ENCODE results near the gene FUNDC2.

FUNDC2 gene

DNA sequence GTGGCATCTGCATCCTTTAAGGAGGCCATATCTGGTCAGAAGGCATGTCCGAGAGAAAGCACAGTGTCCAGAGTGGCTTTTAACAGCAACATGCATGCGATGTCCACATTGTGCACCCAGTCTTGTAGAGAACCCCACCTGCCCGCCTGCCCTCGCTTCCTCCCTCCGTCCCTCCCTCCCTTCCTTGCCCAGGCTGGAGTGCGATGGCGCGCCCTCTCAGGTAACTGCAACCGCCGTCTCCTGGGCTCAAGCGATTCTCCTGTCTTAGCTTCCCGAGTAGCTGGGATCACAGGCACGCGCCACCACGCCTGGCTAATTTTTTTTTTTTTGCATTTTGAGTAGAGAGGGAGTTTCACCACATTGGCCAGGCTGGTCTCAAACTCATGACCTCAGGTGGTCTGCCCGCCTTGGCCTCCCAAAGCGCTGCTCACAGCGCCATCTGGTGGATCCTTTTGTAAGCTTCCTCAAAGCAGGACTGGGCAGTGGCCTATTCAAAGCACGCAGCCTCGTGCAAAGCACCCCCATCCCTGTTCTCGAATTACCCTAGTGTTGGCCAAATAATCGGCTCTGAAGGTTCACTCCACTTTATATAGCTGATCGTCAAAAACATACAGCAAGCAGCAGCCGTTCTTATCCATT, 59.7 kb downstream of the FUNDC2 start:
- Histone ChIP-seq H3K4me3 (ENCODE audit: low read length) (no peak overlapping the region), H3K9me3 (ENCODE audit: insufficient read depth, low read depth, low read length) (no peaks in the 10 kb centered on the region), H3K9ac (ENCODE audit: low read depth, low read length) (no peak overlapping the region), H3K4me1 (ENCODE audit: insufficient read depth, low read length) (no peaks in the 10 kb centered on the region), H3K27ac (ENCODE audit: low read length) (no peak overlapping the region), H3K27me3 (ENCODE audit: insufficient read depth, low read length) (no peaks in the 10 kb centered on the region), H3K36me3 (ENCODE audit: insufficient read depth, low read depth, low read length) (peaks cover 26% of the 10 kb centered on the region; the same call in 1 of the 2 replicates)

- H3K36me3 ChIP-seq (ENCODE audit: insufficient read depth, low read depth, low read length): peaks cover 26% of the 10 kb centered on the region; the same call in 1 of the 2 replicates
- no peak overlapping the region for H3K27ac ChIP-seq (ENCODE audit: low read length)
- no peak overlapping the region for H3K9ac ChIP-seq (ENCODE audit: low read depth, low read length)
- no peak overlapping the region for H3K4me3 ChIP-seq (ENCODE audit: low read length)
- H3K27me3 ChIP-seq (ENCODE audit: insufficient read depth, low read length): no peaks in the 10 kb centered on the region
- H3K4me1 ChIP-seq (ENCODE audit: insufficient read depth, low read length): no peaks in the 10 kb centered on the region
- H3K9me3 ChIP-seq (ENCODE audit: insufficient read depth, low read depth, low read length): no peaks in the 10 kb centered on the region
Measured at GRCh38 chrX:155086961-155087735, 60.5 kb downstream of the FUNDC2 start.

DNA sequence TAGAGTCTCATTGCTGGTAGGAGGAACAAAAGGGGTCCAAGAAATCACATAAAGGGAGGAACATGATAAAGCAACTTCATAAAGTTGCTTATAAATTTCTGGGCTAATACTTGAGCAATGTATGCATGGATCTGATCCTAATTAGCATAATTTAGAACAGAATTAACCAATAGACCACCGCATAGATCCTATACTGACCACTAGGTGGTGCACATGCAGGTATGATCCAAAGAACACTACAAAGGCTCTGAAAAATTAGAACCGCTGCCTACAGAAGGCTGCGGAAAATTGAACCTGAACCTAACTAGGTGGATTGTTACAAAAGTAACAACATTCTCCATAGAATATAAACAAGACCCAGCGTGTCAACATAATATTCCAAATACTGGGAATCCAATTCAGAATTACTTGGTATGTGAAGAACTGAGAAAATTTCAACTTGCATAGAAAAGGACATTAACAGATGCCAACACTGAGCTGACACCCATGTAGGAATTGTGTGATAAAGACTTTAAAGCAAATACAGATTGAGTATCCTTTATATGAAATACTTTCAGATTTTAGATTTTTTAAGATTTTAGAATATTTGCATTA, 67.9 kb downstream of the FUNDC2 start:
- Histone ChIP-seq H3K9ac (ENCODE audit: low read depth, low read length) (no peak overlapping the region), H3K4me1 (ENCODE audit: insufficient read depth, low read length) (no peaks in the 10 kb centered on the region), H3K9me3 (ENCODE audit: insufficient read depth, low read depth, low read length) (no peaks in the 10 kb centered on the region)

GRCh38 chrX:155105919-155106318, 79.3 kb downstream of the FUNDC2 start:
- Histone ChIP-seq H3K9ac (ENCODE audit: low read depth, low read length) (no peak overlapping the region), H3K27ac (ENCODE audit: low read length) (no peak overlapping the region), H3K36me3 (ENCODE audit: insufficient read depth, low read depth, low read length) (no peaks in the 10 kb centered on the region), H3K4me3 (ENCODE audit: low read length) (no peak overlapping the region), H3K27me3 (ENCODE audit: insufficient read depth, low read length) (no peaks in the 10 kb centered on the region), H3K4me1 (ENCODE audit: insufficient read depth, low read length) (no peaks in the 10 kb centered on the region), H3K9me3 (ENCODE audit: insufficient read depth, low read depth, low read length) (no peaks in the 10 kb centered on the region)

More for the DNA sequence above, 67.9 kb downstream of the FUNDC2 start:
- no peaks in the 10 kb centered on the region for H3K27me3 ChIP-seq (ENCODE audit: insufficient read depth, low read length)
- H3K36me3 ChIP-seq (ENCODE audit: insufficient read depth, low read depth, low read length): peaks cover 25% of the 10 kb centered on the region; the same call in 1 of the 2 replicates
- no peak overlapping the region for H3K4me3 ChIP-seq (ENCODE audit: low read length)
- H3K27ac ChIP-seq (ENCODE audit: low read length): no peak overlapping the region

DNA sequence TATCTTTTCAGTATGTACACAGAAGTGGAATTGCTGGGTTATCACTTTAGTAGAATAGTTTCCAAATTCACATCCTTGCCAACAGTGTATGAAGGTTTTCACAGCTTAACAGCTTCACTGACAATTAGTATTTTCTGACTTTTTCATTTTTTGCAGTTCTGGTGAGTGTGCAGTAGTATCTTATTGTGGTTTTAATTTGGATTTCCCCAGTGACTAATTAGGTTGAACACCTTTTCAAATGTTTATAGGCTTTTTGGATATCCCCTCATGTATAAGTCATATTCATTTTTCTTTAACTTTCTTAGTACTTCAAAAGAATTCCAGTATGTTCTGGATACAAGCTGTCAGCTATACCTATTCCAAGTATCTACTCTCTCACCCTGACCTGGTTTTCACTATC, 81.8 kb downstream of the FUNDC2 start:
- Histone ChIP-seq H3K27ac (ENCODE audit: low read length) (no peak overlapping the region), H3K4me3 (ENCODE audit: low read length) (no peak overlapping the region), H3K9me3 (ENCODE audit: insufficient read depth, low read depth, low read length) (no peaks in the 10 kb centered on the region), H3K9ac (ENCODE audit: low read depth, low read length) (no peak overlapping the region), H3K27me3 (ENCODE audit: insufficient read depth, low read length) (no peaks in the 10 kb centered on the region), H3K36me3 (ENCODE audit: insufficient read depth, low read depth, low read length) (no peaks in the 10 kb centered on the region), H3K4me1 (ENCODE audit: insufficient read depth, low read length) (no peaks in the 10 kb centered on the region)
